ENCODE data around the gene TMUB1. TPM values are rescaled to one million over a fixed set of nuclear protein-coding genes. Genes with fewer than 3 reads are reported as not detected.

TMUB1 gene
- polyA plus RNA-seq, 2 of the 4 experiments (the other 2 are of a cell fraction) = 14.0 to 37.7 TPM

DNA sequence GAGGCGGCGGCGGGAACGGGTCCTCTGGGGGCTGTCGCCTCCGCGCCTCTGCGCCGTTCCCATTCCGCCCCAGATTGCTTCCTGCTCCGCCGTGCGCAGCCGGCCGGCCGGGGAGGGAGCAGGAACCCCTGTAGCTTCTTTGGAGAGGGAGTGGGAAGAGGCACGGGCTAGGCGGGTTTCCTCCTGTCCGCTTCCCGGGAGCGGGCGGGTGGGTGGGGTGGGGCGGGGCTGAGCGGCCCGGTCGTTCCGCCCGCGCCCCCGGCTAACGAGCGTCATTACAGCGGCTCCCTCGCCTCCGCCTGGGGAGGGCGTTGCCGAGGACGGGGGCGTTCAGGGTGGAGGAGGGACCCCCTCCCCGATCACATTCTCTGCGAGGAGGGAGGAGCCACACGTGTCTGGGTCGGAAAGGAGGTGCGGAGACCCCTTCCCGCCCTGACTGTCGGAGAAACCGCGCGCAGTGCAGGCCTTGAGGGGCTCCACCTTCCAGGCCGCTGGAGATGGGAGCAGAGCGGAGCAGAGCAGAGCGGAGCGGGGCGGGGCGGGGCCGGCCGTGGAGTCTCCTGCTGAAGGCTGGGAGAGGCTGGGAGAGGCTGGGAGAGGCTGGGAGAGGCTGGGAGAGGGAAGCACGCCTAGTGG, 42.7 kb upstream of the TMUB1 start:
- DNase-seq (ENCODE audit: low read depth in 1 of 2, low spot score in 1 of 2) = no peak
- TF ChIP-seq ZSCAN20 (CRISPR knock-in tag; IDR thresholded peaks at IDR 0.05) = no peak
- TF ChIP-seq EHF (CRISPR knock-in tag; IDR thresholded peaks at IDR 0.05) = no peak
- no peak for TF ChIP-seq CBX8 (IDR thresholded peaks at IDR 0.05)
- no peak for TF ChIP-seq JUNB (IDR thresholded peaks at IDR 0.05)
- no peak for TF ChIP-seq HDAC2 (IDR thresholded peaks at IDR 0.05)
- TF ChIP-seq MAFK (IDR thresholded peaks at IDR 0.05; ENCODE audit: partially characterized antibody) = no peak
- TF ChIP-seq, protein P1, sequence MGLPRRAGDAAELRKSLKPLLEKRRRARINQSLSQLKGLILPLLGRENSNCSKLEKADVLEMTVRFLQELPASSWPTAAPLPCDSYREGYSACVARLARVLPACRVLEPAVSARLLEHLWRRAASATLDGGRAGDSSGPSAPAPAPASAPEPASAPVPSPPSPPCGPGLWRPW (IDR thresholded peaks at IDR 0.05) = no peak
- TF ChIP-seq NR3C1 (IDR thresholded peaks at IDR 0.05) = no peak
- TF ChIP-seq, protein P2, sequence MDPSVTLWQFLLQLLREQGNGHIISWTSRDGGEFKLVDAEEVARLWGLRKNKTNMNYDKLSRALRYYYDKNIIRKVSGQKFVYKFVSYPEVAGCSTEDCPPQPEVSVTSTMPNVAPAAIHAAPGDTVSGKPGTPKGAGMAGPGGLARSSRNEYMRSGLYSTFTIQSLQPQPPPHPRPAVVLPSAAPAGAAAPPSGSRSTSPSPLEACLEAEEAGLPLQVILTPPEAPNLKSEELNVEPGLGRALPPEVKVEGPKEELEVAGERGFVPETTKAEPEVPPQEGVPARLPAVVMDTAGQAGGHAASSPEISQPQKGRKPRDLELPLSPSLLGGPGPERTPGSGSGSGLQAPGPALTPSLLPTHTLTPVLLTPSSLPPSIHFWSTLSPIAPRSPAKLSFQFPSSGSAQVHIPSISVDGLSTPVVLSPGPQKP (IDR thresholded peaks at IDR 0.05; ENCODE audit: low read depth, low read length) = no peak
- TF ChIP-seq, protein P3, sequence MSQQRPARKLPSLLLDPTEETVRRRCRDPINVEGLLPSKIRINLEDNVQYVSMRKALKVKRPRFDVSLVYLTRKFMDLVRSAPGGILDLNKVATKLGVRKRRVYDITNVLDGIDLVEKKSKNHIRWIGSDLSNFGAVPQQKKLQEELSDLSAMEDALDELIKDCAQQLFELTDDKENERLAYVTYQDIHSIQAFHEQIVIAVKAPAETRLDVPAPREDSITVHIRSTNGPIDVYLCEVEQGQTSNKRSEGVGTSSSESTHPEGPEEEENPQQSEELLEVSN (IDR thresholded peaks at IDR 0.05; ENCODE audit: borderline replicate concordance, low read depth) = no peak
- no peak for TF ChIP-seq JUN (IDR thresholded peaks at IDR 0.05)
- TF ChIP-seq POLR2A (IDR thresholded peaks at IDR 0.05; ENCODE audit: low read length) = no peak
- no peak for TF ChIP-seq SMC3 (IDR thresholded peaks at IDR 0.05)
- POLR2A ChIA-PET = no interaction called here
- Histone ChIP-seq H3K4me1 (no peaks in the 10 kb centered on the region), H3K4me2 (no peak overlapping the region), H3K27ac (no peak overlapping the region), H3K9me3 (no peaks in the 10 kb centered on the region), H3K4me3 (no peak overlapping the region)
- 95% methylated on average over 58 of the region's 58 CpGs for WGBS (ENCODE audit: missing lambda C conversion rate)
- CTCF ChIA-PET = interaction anchor here (0.7 to 5.0 kb wide), 8 partner anchors 12 to 178 kb away, joined by 3 to 63 read pairs (median 3); partner anchors contain the start of gene GBX1
- FAIRE-seq = no peak
- no peak for ATAC-seq

DNA sequence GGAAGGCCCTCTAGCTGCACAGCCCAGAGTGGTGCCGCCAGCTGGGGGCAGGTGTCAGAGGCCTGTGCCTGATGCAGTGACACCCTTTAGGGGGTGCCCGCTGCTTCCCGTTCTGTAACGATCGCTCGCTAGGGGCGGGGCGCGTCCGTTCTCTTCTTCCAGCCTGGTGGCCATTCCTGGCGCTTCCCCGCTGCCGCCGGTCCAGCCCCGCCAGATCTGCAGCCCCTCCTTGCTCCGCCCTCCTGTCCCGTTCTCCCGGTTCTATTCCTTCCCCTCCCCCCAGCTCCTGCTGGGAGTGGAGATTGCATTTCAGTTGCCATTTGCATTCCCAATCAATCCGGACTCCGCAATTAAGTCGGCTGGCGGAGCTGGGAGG, 42.2 kb upstream of the TMUB1 start:
- CTCF ChIA-PET = interaction anchor here (0.7 to 5.0 kb wide), 9 partner anchors 12 to 178 kb away, joined by 3 to 63 read pairs (median 3); partner anchors contain the start of gene GBX1
- TF ChIP-seq, protein P4, sequence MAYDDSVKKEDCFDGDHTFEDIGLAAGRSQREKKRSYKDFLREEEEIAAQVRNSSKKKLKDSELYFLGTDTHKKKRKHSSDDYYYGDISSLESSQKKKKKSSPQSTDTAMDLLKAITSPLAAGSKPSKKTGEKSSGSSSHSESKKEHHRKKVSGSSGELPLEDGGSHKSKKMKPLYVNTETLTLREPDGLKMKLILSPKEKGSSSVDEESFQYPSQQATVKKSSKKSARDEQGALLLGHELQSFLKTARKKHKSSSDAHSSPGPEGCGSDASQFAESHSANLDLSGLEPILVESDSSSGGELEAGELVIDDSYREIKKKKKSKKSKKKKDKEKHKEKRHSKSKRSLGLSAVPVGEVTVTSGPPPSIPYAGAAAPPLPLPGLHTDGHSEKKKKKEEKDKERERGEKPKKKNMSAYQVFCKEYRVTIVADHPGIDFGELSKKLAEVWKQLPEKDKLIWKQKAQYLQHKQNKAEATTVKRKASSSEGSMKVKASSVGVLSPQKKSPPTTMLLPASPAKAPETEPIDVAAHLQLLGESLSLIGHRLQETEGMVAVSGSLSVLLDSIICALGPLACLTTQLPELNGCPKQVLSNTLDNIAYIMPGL (CRISPR knock-in tag; IDR thresholded peaks at IDR 0.05; ENCODE audit: borderline replicate concordance) = no peak
- no peak for TF ChIP-seq EHF (CRISPR knock-in tag; IDR thresholded peaks at IDR 0.05)
- FAIRE-seq = no peak
- Histone ChIP-seq H3K27ac (no peak overlapping the region), H3K4me2 (no peak overlapping the region), H3K9me3 (no peaks in the 10 kb centered on the region), H3K4me3 (no peak overlapping the region), H3K4me1 (no peaks in the 10 kb centered on the region)
- no peak for DNase-seq (ENCODE audit: low read depth in 1 of 2, low spot score in 1 of 2)
- 96% methylated on average over 22 of the region's 22 CpGs for WGBS (ENCODE audit: missing lambda C conversion rate)
- POLR2A ChIA-PET = no interaction called here
- ATAC-seq = no peak

DNA sequence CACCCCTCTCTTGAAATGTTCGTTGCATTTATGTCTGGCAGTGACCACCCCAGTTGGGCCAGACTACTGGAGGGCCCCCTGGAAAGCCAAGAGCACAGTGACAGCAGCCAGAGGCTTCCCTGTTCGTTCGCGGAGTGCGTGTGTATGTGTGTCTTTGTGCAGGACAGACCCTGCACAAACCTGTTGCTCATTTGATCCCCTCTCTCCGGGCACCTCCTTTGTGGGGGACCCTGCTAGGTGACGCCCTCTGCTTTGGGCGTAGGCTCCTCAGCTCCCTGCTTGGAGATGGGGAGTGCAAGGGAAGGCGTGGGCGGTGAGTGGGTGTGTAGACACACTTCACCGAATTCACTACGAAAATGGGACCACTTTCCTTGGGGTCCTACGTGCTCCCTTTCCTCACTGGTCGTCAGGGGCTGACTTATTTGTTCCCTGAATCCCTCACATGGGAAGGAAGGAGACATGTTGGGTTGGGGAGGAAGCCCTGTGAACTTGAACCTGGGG, 41.7 kb upstream of the TMUB1 start:
- ChIA-PET POLR2A (no interaction called here), CTCF (interaction anchor here (0.6 to 5.0 kb wide), 33 partner anchors 10 to 388 kb away, joined by 3 to 63 read pairs (median 7); partner anchors contain the start of gene GBX1)
- DNase-seq (ENCODE audit: low read depth in 1 of 2, low spot score in 1 of 2) (no peak), ATAC-seq (no peak), FAIRE-seq (no peak)
- no peaks in the 10 kb centered on the region for H3K9me3 ChIP-seq
- H3K27ac ChIP-seq = no peak overlapping the region
- H3K4me1 ChIP-seq = no peaks in the 10 kb centered on the region
- WGBS (ENCODE audit: missing lambda C conversion rate) = 89% methylated on average over 14 of the region's 14 CpGs
- no peak overlapping the region for H3K4me3 ChIP-seq
- H3K4me2 ChIP-seq = no peak overlapping the region
- no peak for TF ChIP-seq FOXS1 (CRISPR knock-in tag; IDR thresholded peaks at IDR 0.05)
- TF ChIP-seq, protein P2 (IDR thresholded peaks at IDR 0.05; ENCODE audit: low read depth, low read length) = no peak
